SU-DHL-6 (cell line): ENCODE results near the gene PLP2.
"Not testable (repeated sequence)": the region's sequence is repeated elsewhere in the genome, so short reads cannot be mapped to it uniquely, and the experiment has no call there.

Source experiments
- H2AFZ ChIP-seq: fragments of 200-600 bp; sonication (generic); 2 replicates; pipeline ENCODE4 v1.6.1; 2014; ENCODE audit warnings: low read depth, mild to moderate bottlenecking, moderate library complexity, mixed read lengths, antibody characterized with exemption, low read length; ENCODE audit not compliant: severe bottlenecking
- H3F3A ChIP-seq: fragments of 200-600 bp; shearing (Covaris generic); 2 replicates; pipeline ENCODE4 v1.6.0; 2016; ENCODE audit warnings: antibody characterized with exemption, mild to moderate bottlenecking; ENCODE audit not compliant: insufficient read depth
- H3K27ac ChIP-seq: fragments of 200-600 bp; sonication (generic); 2 replicates; pipeline ENCODE4 v1.5.1; 2016; ENCODE audit warnings: low read depth, mild to moderate bottlenecking, low read length, moderate library complexity, mixed read lengths
- H3K27me3 ChIP-seq: fragments of 200-600 bp; sonication (generic), shearing (Covaris generic); 2 replicates; pipeline ENCODE4 v1.6.0; 2014; ENCODE audit warnings: mild to moderate bottlenecking, low read length
- H3K36me3 ChIP-seq: fragments of 200-600 bp; sonication (generic); 2 replicates; pipeline ENCODE4 v1.6.1; 2014; ENCODE audit warnings: mild to moderate bottlenecking, low read length, mixed read lengths
- H3K4me2 ChIP-seq: fragments of 300-600, 200-600 bp; shearing (Covaris generic), sonication (generic); 2 replicates; pipeline ENCODE4 v1.6.0; 2014; ENCODE audit warnings: low read length, low read depth, mild to moderate bottlenecking; ENCODE audit not compliant: poor library complexity, severe bottlenecking
- H3K4me3 ChIP-seq: fragments of 200-600 bp; sonication (generic); 2 replicates; pipeline ENCODE4 v1.5.1; 2014; ENCODE audit warnings: antibody characterized with exemption, low read length, mild to moderate bottlenecking, mixed read lengths; ENCODE audit not compliant: insufficient read depth, poor library complexity, severe bottlenecking
- H3K79me2 ChIP-seq: fragments of 200-600 bp; sonication (generic); 2 replicates; pipeline ENCODE4 v1.6.1; 2014; ENCODE audit warnings: mild to moderate bottlenecking, low read length, moderate library complexity; ENCODE audit not compliant: insufficient read depth
- H3K9ac ChIP-seq: fragments of 200-600 bp; sonication (generic); 2 replicates; pipeline ENCODE4 v1.7.0; 2014; ENCODE audit warnings: mild to moderate bottlenecking, low read length
- H3K9me2 ChIP-seq: fragments of 200-600 bp; sonication (generic); replicated peaks from 2 replicates; pipeline ENCODE4 v1.6.1; 2014; ENCODE audit warnings: low read length; ENCODE audit not compliant: insufficient read depth
- H3K9me3 ChIP-seq: fragments of 200-600 bp; sonication (generic); 2 replicates; pipeline ENCODE4 v1.6.1; 2014; ENCODE audit warnings: low read length, mixed read lengths; ENCODE audit not compliant: insufficient read depth
- H4K20me1 ChIP-seq: fragments of 200-600 bp; sonication (generic); 2 replicates; pipeline ENCODE4 v1.6.1; 2014; ENCODE audit warnings: low read depth, mild to moderate bottlenecking, antibody characterized with exemption, low read length, moderate library complexity, mixed read lengths
- CTCF ChIP-seq: fragments of 200-600 bp; sonication (generic); IDR thresholded peaks from one replicate; pipeline ENCODE4 v1.5.1; 2017; ENCODE audit warnings: antibody characterized with exemption, mild to moderate bottlenecking, low read length, moderate library complexity; ENCODE audit not compliant: insufficient read depth, poor library complexity, severe bottlenecking
- EZH2phosphoT487 ChIP-seq: fragments of 200-600 bp; sonication (generic), shearing (Covaris generic); conservative IDR thresholded peaks from 2 replicates; pipeline ENCODE4 v1.6.1; 2018; ENCODE audit warnings: mild to moderate bottlenecking, antibody characterized with exemption, low read length, moderate library complexity, mixed read lengths

The PLP2 gene

GRCh38 chrX:49133759-49134158 lies 37.9 kb upstream of the PLP2 start:
- no peak overlapping the region for H3K4me2 ChIP-seq
- H4K20me1 ChIP-seq = no peaks in the 10 kb centered on the region
- no peak for TF ChIP-seq CTCF
- TF ChIP-seq EZH2phosphoT487 = no peak
- no peak overlapping the region for H3K4me3 ChIP-seq
- H3K9me2 ChIP-seq = no peaks in the 10 kb centered on the region
- H3K9ac ChIP-seq = no peak overlapping the region
- no peaks in the 10 kb centered on the region for H3K9me3 ChIP-seq
- no peaks in the 10 kb centered on the region for H3K79me2 ChIP-seq
- no peaks in the 10 kb centered on the region for H3K27me3 ChIP-seq
- H2AFZ ChIP-seq = no peak overlapping the region
- no peak overlapping the region for H3K27ac ChIP-seq
- no peaks in the 10 kb centered on the region for H3K36me3 ChIP-seq
- H3F3A ChIP-seq = no peaks in the 10 kb centered on the region

DNA sequence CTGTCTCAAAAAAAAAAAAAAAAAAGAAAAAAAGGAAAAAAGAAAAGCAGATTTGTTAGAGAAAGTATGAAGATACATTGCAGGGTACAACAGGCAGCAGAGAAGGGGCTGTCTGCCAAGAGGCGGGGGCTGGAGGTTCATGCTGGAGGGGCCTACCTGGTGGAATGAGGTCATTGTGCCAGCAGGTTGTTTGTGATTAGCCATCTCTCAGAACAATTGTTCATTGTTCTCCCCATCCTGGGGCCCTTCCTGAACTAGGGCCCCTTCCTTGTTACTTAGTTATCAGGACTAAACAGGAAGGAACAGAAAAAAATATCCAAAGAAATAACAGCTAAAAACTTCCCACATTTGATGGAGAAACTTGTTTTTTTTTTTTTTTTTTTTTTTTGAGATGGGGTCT lies 34.2 kb upstream of the PLP2 start:
- no peaks in the 10 kb centered on the region for H3K9me2 ChIP-seq
- H3K79me2 ChIP-seq = no peaks in the 10 kb centered on the region
- TF ChIP-seq EZH2phosphoT487 (no peak), CTCF (no peak)
- no peak overlapping the region for H3K4me3 ChIP-seq
- H3F3A ChIP-seq = no peaks in the 10 kb centered on the region
- no peaks in the 10 kb centered on the region for H3K27me3 ChIP-seq
- H3K9me3 ChIP-seq = peaks cover 10% of the 10 kb centered on the region; the same call in 1 of the 2 replicates
- H4K20me1 ChIP-seq = no peaks in the 10 kb centered on the region
- no peak overlapping the region for H3K4me2 ChIP-seq
- H3K9ac ChIP-seq = no peak overlapping the region
- H3K36me3 ChIP-seq = no peaks in the 10 kb centered on the region
- H3K27ac ChIP-seq = no peak overlapping the region
- H2AFZ ChIP-seq = no peak overlapping the region

GRCh38 chrX:49139713-49140112 lies 32.0 kb upstream of the PLP2 start:
- no peak for TF ChIP-seq EZH2phosphoT487
- no peak for TF ChIP-seq CTCF
- Histone ChIP-seq H3K9me2 (no peaks in the 10 kb centered on the region), H3K9me3 (peaks cover 10% of the 10 kb centered on the region; the same call in 1 of the 2 replicates), H3K4me3 (no peak overlapping the region), H3K27ac (no peak overlapping the region), H3K79me2 (no peaks in the 10 kb centered on the region), H3K9ac (no peak overlapping the region), H3F3A (no peaks in the 10 kb centered on the region), H2AFZ (no peak overlapping the region), H4K20me1 (no peaks in the 10 kb centered on the region), H3K4me2 (no peak overlapping the region), H3K27me3 (no peaks in the 10 kb centered on the region), H3K36me3 (no peaks in the 10 kb centered on the region)

DNA sequence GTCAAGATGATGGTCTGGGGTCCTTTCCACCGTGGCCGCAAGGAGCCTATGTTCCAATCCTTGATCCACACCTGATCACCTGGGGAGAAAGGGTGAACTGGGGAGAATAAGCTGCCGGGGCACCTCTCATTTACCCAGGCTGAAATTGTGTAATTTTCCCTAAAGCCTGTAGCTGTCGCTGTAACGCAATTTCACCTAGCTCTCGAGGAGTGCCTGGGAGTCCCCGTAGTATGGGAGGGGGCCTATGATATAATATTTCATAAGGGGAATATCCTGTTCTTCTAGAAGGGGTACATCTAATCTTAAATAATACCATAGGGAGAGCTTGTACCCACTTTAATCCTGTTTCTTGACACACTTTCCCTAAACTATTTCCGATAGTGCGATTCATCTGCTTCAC lies 29.4 kb upstream of the PLP2 start:
- H3K9me3 ChIP-seq = peaks cover 10% of the 10 kb centered on the region; the same call in 1 of the 2 replicates
- H3K36me3 ChIP-seq, H3K4me2 ChIP-seq, H3K9me2 ChIP-seq, H3K27ac ChIP-seq, H3K79me2 ChIP-seq, H3K9ac ChIP-seq, H4K20me1 ChIP-seq, H3F3A ChIP-seq, H3K27me3 ChIP-seq, H3K4me3 ChIP-seq, H2AFZ ChIP-seq: not testable (repeated sequence)
- TF ChIP-seq CTCF = peak; percentile 27

- not testable (repeated sequence) for H3K79me2 ChIP-seq, H3F3A ChIP-seq, H3K36me3 ChIP-seq, H2AFZ ChIP-seq, H3K4me2 ChIP-seq, H3K9ac ChIP-seq, H3K27me3 ChIP-seq, H3K27ac ChIP-seq, H4K20me1 ChIP-seq, H3K9me2 ChIP-seq, H3K4me3 ChIP-seq
- peaks cover 10% of the 10 kb centered on the region; the same call in 1 of the 2 replicates for H3K9me3 ChIP-seq
These were observed 28.5 kb upstream of the PLP2 start for GRCh38 chrX:49143154-49143553.
